A549 treated with ZK216348 at 1 μM for 4 hours (cell line): ENCODE measurements around the gene ZNF229. TPM values are rescaled to one million over a fixed set of nuclear protein-coding genes. Genes with fewer than 3 reads are reported as not detected.

Source experiments
- total RNA-seq: library from RNA; stranded (reverse); fragments of 200-300 nt; extraction: Qiagen RNA extraction; gene quantifications from 5 replicates; pipeline ENCODE4 v1.2.3, GENCODE V29; 2022; ENCODE audit warnings: low read depth

Gene ZNF229
- total RNA-seq: 2.1 to 4.7 TPM (median 3.0 TPM) in 5 replicates

GRCh38 chr19:44447916-44448674 is at the start of gene ZNF229:
ZNF229 (minus strand) TSS chr19:44448472; CDS start chr19:44442847, 5,625 bp downstream.

GRCh38 chr19:44401139-44402115 is 46.8 kb downstream of the ZNF229 start, which contains the start of gene ZNF285:
ZNF285 (minus strand) TSS chr19:44401608; CDS start chr19:44397213, 4,395 bp downstream.

Other genes with a start within 250 kb of the ZNF229 start
- 9.3 to 15.1 TPM (median 10.5 TPM) in 5 replicates for gene ZNF227, start 235.9 kb downstream of the ZNF229 start, total RNA-seq
- gene ZNF233, start 188.6 kb downstream of the ZNF229 start, total RNA-seq: 0.31 to 1.2 TPM (median 0.95 TPM) in 5 replicates
- gene ZNF235, start 143.4 kb downstream of the ZNF229 start, total RNA-seq: 2.9 to 4.1 TPM (median 3.3 TPM) in 5 replicates
- gene ZNF112, start 91.8 kb downstream of the ZNF229 start, total RNA-seq: 1.3 to 2.2 TPM (median 2.0 TPM) in 5 replicates
- 2.1 to 2.7 TPM (median 2.4 TPM) in 5 replicates for gene ZNF285, start 46.9 kb downstream of the ZNF229 start, total RNA-seq
- gene ZNF180, start 52.0 kb upstream of the ZNF229 start, total RNA-seq: 7.5 to 11.3 TPM (median 8.2 TPM) in 5 replicates
- 0.09 to 0.11 TPM in 2 of 5 replicates, not detected in the others for gene CEACAM20, start 81.2 kb upstream of the ZNF229 start, total RNA-seq
- gene IGSF23, start 165.1 kb upstream of the ZNF229 start, total RNA-seq: 0.27 to 0.68 TPM (median 0.45 TPM) in 5 replicates
- 96.5 to 123 TPM (median 114 TPM) in 5 replicates for gene PVR, start 195.4 kb upstream of the ZNF229 start, total RNA-seq
- gene CEACAM19, start 223.0 kb upstream of the ZNF229 start, total RNA-seq: 6.6 to 13.0 TPM (median 10.0 TPM) in 5 replicates